ENCODE data around the gene MDP1.

MDP1 gene

DNA sequence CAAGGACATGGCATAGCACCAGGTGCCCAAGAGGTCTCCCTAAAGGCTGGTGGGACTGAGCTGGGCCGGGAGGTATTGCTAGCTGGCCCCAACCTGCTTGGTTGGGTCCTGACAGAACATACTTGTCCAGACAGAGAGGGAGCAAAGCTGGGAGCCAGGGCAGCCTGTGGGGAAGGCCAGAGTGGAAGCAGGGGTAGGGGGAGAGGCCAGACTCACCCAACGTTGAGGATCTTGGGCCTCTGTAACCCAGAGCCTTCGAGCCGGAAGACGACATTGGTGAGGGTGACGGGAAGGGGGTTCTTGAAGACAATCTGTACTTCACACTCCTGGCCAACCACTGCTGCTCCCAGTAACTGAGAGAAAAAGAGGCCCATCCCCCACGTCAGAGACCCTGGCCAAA lies 38.1 kb upstream of the MDP1 start:
- Histone ChIP-seq H3K4me2 (ENCODE audit: low read length) (no peak overlapping the region), H3K56ac (ENCODE audit: low read length) (no peak overlapping the region), H3K18ac (ENCODE audit: low read length) (no peak overlapping the region), H2AK5ac (ENCODE audit: low read length) (no peak overlapping the region), H4K8ac (ENCODE audit: low read depth, low read length) (no peak overlapping the region), H4K5ac (ENCODE audit: low read length) (no peak overlapping the region), H3K4me1 (ENCODE audit: control insufficient read depth, low read depth, low read length) (no peaks in the 10 kb centered on the region), H3K79me2 (ENCODE audit: control insufficient read depth, insufficient read depth, low read length) (no peaks in the 10 kb centered on the region), H3K4ac (ENCODE audit: low read depth, low read length) (no peak overlapping the region), H2BK15ac (replicated peaks; ENCODE audit: low read depth) (no peak overlapping the region), H3K36me3 (ENCODE audit: control insufficient read depth, insufficient read depth, low read length) (no peaks in the 10 kb centered on the region), H3K9ac (ENCODE audit: low read length) (no peak overlapping the region), H2BK5ac (ENCODE audit: low read length) (no peak overlapping the region), H3K27me3 (ENCODE audit: insufficient read depth, low read length, poor library complexity) (no peaks in the 10 kb centered on the region), H3K4me3 (ENCODE audit: low read length) (no peak overlapping the region), H2BK120ac (ENCODE audit: low read depth, low read length) (no peak overlapping the region), H3K79me1 (ENCODE audit: low read length) (no peaks in the 10 kb centered on the region), H3K27ac (ENCODE audit: low read depth, low read length) (no peak overlapping the region), H3K23ac (ENCODE audit: low read length) (no peak overlapping the region)
- no peak for DNase-seq
- no CpG with 5 or more reads among the region's 7 CpGs for WGBS (ENCODE audit: extremely low coverage, insufficient coverage, low lambda C conversion rate)

DNA sequence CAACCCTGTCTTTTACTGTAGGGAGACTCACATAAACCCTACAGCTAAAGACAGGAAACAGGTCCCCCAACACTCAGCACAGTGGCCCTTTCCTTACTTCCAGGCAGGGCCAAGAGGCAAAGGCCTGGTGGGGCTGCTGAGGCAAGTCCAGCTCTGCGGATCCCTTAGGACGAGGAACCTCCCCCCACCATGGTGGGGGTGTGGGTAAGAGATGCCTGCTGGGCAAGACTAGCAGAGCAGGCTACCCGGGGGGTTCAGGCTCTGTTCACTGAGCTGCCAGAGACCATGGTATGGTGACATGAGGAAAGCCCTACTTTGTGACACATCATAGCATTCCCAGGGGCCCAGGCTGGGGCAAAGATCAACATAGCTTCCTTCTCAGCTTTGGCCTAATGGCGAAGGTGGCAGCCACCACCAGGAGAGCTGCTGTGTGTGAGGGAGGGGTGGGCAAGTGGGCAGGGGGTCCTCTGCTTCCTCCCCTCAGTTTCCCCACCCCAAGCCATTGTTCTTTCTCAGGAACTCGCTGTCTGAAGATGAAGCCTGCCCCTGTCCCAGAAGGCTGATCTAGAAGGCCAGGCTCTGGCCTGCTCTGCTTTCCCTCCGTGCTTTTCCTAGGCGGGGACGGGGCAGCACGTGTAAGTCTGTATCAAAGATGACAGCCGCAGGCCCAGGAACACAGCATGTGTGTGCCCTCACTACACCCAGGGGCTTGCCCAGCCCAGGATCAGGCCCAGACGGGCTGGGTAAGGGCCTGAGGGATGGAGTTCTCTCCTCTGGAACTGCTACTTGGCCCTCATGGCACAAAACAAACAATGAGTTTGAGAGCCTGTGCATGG lies 36.6 kb upstream of the MDP1 start:
- no peak overlapping the region for H4K5ac ChIP-seq (ENCODE audit: low read length)
- no CpG with 5 or more reads among the region's 11 CpGs for WGBS (ENCODE audit: extremely low coverage, insufficient coverage, low lambda C conversion rate)

DNA sequence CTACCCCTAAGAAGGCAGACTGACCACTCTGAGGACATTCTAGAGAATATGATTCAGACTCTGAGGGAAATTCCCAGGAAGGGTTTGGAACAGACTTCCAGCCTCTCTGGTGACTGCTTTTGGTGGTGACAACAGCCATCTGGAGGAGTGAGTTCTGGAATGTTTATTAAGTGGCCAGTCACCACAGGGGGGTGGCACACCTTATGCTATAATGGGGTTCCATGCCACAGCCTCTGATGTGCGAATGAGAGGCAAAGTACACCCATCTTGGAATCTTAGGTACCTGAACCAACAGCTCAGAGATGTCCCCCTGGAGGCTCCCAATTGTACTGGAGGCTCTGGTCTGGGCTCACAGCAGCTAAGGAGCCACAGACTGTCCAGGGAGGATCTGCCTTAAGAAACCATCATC lies 36.0 kb upstream of the MDP1 start:
- H2BK120ac ChIP-seq (ENCODE audit: low read depth, low read length), result no peak overlapping the region

More for the DNA sequence above, 36.6 kb upstream of the MDP1 start:
- Histone ChIP-seq H3K4ac (ENCODE audit: low read depth, low read length) (no peak overlapping the region), H2AK5ac (ENCODE audit: low read length) (no peak overlapping the region), H2BK120ac (ENCODE audit: low read depth, low read length) (no peak overlapping the region), H3K27ac (ENCODE audit: low read depth, low read length) (no peak overlapping the region), H3K79me2 (ENCODE audit: control insufficient read depth, insufficient read depth, low read length) (no peaks in the 10 kb centered on the region), H3K36me3 (ENCODE audit: control insufficient read depth, insufficient read depth, low read length) (no peaks in the 10 kb centered on the region), H3K23ac (ENCODE audit: low read length) (no peak overlapping the region), H4K8ac (ENCODE audit: low read depth, low read length) (no peak overlapping the region), H3K18ac (ENCODE audit: low read length) (no peak overlapping the region), H3K4me2 (ENCODE audit: low read length) (no peak overlapping the region), H3K56ac (ENCODE audit: low read length) (no peak overlapping the region), H3K79me1 (ENCODE audit: low read length) (no peaks in the 10 kb centered on the region), H3K4me3 (ENCODE audit: low read length) (no peak overlapping the region), H3K4me1 (ENCODE audit: control insufficient read depth, low read depth, low read length) (no peaks in the 10 kb centered on the region), H3K9ac (ENCODE audit: low read length) (no peak overlapping the region), H2BK15ac (replicated peaks; ENCODE audit: low read depth) (no peak overlapping the region), H3K27me3 (ENCODE audit: insufficient read depth, low read length, poor library complexity) (no peaks in the 10 kb centered on the region), H2BK5ac (ENCODE audit: low read length) (no peak overlapping the region)
- DNase-seq, result no peak

DNA sequence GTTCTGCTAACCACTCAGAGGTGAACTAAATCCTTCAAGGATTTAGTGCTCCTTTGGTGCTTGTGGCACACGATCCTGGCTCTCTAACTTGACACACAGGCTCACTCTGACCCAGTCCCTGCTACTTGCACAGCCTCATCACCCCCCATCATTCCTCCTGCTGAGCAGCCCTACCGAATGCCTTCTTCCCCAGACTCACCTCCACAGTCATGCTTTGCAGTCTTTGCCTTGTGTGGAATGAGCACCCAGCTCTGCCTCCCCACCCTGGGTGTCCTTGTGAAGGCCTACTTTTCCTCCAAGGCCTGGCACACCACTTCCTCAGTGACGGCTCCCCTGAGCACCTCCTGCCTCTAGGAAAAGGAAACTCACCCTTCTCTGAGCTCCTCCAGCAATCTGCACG lies 34.5 kb upstream of the MDP1 start:
- Histone ChIP-seq H2BK120ac (ENCODE audit: low read depth, low read length) (no peak overlapping the region), H3K56ac (ENCODE audit: low read length) (no peak overlapping the region), H3K27ac (ENCODE audit: low read depth, low read length) (no peak overlapping the region), H4K8ac (ENCODE audit: low read depth, low read length) (no peak overlapping the region), H3K36me3 (ENCODE audit: control insufficient read depth, insufficient read depth, low read length) (no peaks in the 10 kb centered on the region), H3K4ac (ENCODE audit: low read depth, low read length) (no peak overlapping the region), H3K9ac (ENCODE audit: low read length) (no peak overlapping the region), H2BK15ac (replicated peaks; ENCODE audit: low read depth) (no peak overlapping the region), H4K5ac (ENCODE audit: low read length) (no peak overlapping the region), H3K23ac (ENCODE audit: low read length) (no peak overlapping the region), H3K18ac (ENCODE audit: low read length) (no peak overlapping the region), H3K79me1 (ENCODE audit: low read length) (no peaks in the 10 kb centered on the region), H2BK5ac (ENCODE audit: low read length) (no peak overlapping the region), H3K4me1 (ENCODE audit: control insufficient read depth, low read depth, low read length) (no peaks in the 10 kb centered on the region), H3K27me3 (ENCODE audit: insufficient read depth, low read length, poor library complexity) (no peaks in the 10 kb centered on the region), H3K4me2 (ENCODE audit: low read length) (no peak overlapping the region), H2AK5ac (ENCODE audit: low read length) (no peak overlapping the region), H3K4me3 (ENCODE audit: low read length) (no peak overlapping the region), H3K79me2 (ENCODE audit: control insufficient read depth, insufficient read depth, low read length) (no peaks in the 10 kb centered on the region)
- no CpG with 5 or more reads among the region's 4 CpGs for WGBS (ENCODE audit: extremely low coverage, insufficient coverage, low lambda C conversion rate)
- DNase-seq, result no peak

More for the DNA sequence above, 36.0 kb upstream of the MDP1 start:
- no peak overlapping the region for H3K9ac ChIP-seq (ENCODE audit: low read length)
- H3K79me1 ChIP-seq (ENCODE audit: low read length), result no peaks in the 10 kb centered on the region
- H3K27ac ChIP-seq (ENCODE audit: low read depth, low read length), result no peak overlapping the region
- no peaks in the 10 kb centered on the region for H3K27me3 ChIP-seq (ENCODE audit: insufficient read depth, low read length, poor library complexity)
- no peak overlapping the region for H2BK5ac ChIP-seq (ENCODE audit: low read length)
- H3K36me3 ChIP-seq (ENCODE audit: control insufficient read depth, insufficient read depth, low read length), result no peaks in the 10 kb centered on the region
- no peaks in the 10 kb centered on the region for H3K4me1 ChIP-seq (ENCODE audit: control insufficient read depth, low read depth, low read length)
- H3K4me2 ChIP-seq (ENCODE audit: low read length), result no peak overlapping the region
- H3K23ac ChIP-seq (ENCODE audit: low read length), result no peak overlapping the region
- H4K8ac ChIP-seq (ENCODE audit: low read depth, low read length), result no peak overlapping the region
- no CpG with 5 or more reads among the region's 1 CpG for WGBS (ENCODE audit: extremely low coverage, insufficient coverage, low lambda C conversion rate)
- H3K4ac ChIP-seq (ENCODE audit: low read depth, low read length), result no peak overlapping the region
- no peak overlapping the region for H3K4me3 ChIP-seq (ENCODE audit: low read length)
- no peak for DNase-seq
- H4K5ac ChIP-seq (ENCODE audit: low read length), result no peak overlapping the region
- H3K18ac ChIP-seq (ENCODE audit: low read length), result no peak overlapping the region
- no peaks in the 10 kb centered on the region for H3K79me2 ChIP-seq (ENCODE audit: control insufficient read depth, insufficient read depth, low read length)
- no peak overlapping the region for H2AK5ac ChIP-seq (ENCODE audit: low read length)
- no peak overlapping the region for H3K56ac ChIP-seq (ENCODE audit: low read length)
- H2BK15ac ChIP-seq (replicated peaks; ENCODE audit: low read depth), result no peak overlapping the region

DNA sequence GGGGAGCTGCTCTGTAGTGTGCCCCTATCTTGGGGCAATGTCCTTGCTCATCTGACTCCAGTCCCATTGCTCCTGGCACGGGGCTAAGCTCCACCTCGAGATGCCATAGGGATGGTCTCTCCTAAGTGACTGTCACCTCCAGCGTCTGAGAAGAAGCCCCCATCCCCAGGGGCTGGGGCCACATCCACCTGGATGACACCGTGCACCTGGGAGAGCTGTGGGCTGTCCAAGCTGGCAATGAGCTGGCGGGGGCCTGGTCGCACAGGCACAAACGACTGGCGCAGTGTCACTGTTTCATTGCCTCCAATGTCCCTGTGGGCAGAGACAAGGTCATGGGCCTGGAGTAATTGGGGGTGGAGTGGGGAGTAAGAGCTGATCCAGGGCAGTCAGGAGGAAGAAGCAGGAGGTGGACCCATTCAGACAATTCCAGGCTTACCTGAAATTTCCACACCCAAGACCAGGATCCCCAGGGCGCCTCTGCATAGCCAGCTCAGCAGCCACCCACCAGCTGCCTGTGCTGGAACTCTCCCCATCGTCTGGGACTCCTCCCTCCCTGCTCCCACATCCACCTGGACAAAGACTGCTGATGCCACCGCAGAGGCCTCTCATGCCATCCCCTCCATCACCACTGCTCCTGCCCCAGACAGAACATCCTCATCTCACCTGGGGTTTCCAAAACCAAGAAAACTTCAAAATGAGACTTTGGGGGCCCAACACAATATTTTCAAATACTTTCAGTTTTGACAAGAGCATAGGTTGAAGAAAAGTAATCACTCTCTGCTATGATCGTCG lies 33.6 kb upstream of the MDP1 start:
- Histone ChIP-seq H3K79me1 (ENCODE audit: low read length) (no peaks in the 10 kb centered on the region), H3K27ac (ENCODE audit: low read depth, low read length) (no peak overlapping the region), H3K4me1 (ENCODE audit: control insufficient read depth, low read depth, low read length) (no peaks in the 10 kb centered on the region), H4K5ac (ENCODE audit: low read length) (no peak overlapping the region), H3K4ac (ENCODE audit: low read depth, low read length) (no peak overlapping the region), H4K8ac (ENCODE audit: low read depth, low read length) (no peak overlapping the region), H3K79me2 (ENCODE audit: control insufficient read depth, insufficient read depth, low read length) (no peaks in the 10 kb centered on the region), H3K56ac (ENCODE audit: low read length) (no peak overlapping the region), H3K23ac (ENCODE audit: low read length) (no peak overlapping the region), H2BK15ac (replicated peaks; ENCODE audit: low read depth) (no peak overlapping the region), H3K36me3 (ENCODE audit: control insufficient read depth, insufficient read depth, low read length) (no peaks in the 10 kb centered on the region), H3K4me2 (ENCODE audit: low read length) (no peak overlapping the region), H3K9ac (ENCODE audit: low read length) (no peak overlapping the region), H3K18ac (ENCODE audit: low read length) (no peak overlapping the region), H2BK5ac (ENCODE audit: low read length) (no peak overlapping the region), H3K4me3 (ENCODE audit: low read length) (no peak overlapping the region), H3K27me3 (ENCODE audit: insufficient read depth, low read length, poor library complexity) (no peaks in the 10 kb centered on the region), H2AK5ac (ENCODE audit: low read length) (no peak overlapping the region), H2BK120ac (ENCODE audit: low read depth, low read length) (no peak overlapping the region)
- no peak for DNase-seq
- no CpG with 5 or more reads among the region's 13 CpGs for WGBS (ENCODE audit: extremely low coverage, insufficient coverage, low lambda C conversion rate)
